Caco-2 (cell line): ENCODE data around the gene CRYBG1. TPM values are rescaled to one million over a fixed set of nuclear protein-coding genes. Genes with fewer than 3 reads are reported as not detected.
"Not testable (repeated sequence)": the region's sequence is repeated elsewhere in the genome, so short reads cannot be mapped to it uniquely, and the experiment has no call there.

ENCODE experiments used
- BruUV-seq: library from RNA; stranded (reverse); fragments of 400-500 nt; replicated peaks from 2 replicates; lab custom pipeline; 2021; lab: Mats Ljungman, UMichigan
- CTCF ChIA-PET: fragments of 300-600 bp; sonication (Branson Sonifier 250); formaldehyde crosslinking; loops from one replicate; lab custom pipeline; 2022; ENCODE audit warnings: antibody characterized with exemption; lab: Charles Lee
- POLR2A ChIA-PET: fragments of 300-600 bp; sonication (Branson Sonifier 250); formaldehyde crosslinking; loops from one replicate; lab custom pipeline; 2022; ENCODE audit warnings: antibody characterized with exemption; lab: Charles Lee
- DNase-seq, 2 experiments: peaks; one replicate each; pipeline versions ENCODE4 v3.0.0 to v3.0.0-alpha.2; 2020 to 2022
- H3K27me3 ChIP-seq: replicated peaks from 2 replicates; pipeline ENCODE4 v1.6.0; 2011; ENCODE audit warnings: low read length; ENCODE audit not compliant: control insufficient read depth, insufficient read depth
- H3K36me3 ChIP-seq: 2 replicates; pipeline ENCODE4 v1.5.1; 2011; ENCODE audit warnings: low read length; ENCODE audit not compliant: control insufficient read depth, insufficient read depth
- H3K4me1 ChIP-seq: fragments of 250-450 bp; sonication (Bioruptor Pico); 2 replicates; pipeline ENCODE4 v1.5.1; 2020; ENCODE audit warnings: mild to moderate bottlenecking
- H3K4me3 ChIP-seq: 2 replicates; pipeline ENCODE4 v1.5.1; 2011; ENCODE audit warnings: low read depth, mild to moderate bottlenecking, control low read depth, low read length
- H3K9me3 ChIP-seq: fragments of 250-450 bp; sonication (Bioruptor Pico); 2 replicates; pipeline ENCODE4 v1.5.1; 2020; ENCODE audit warnings: mild to moderate bottlenecking, moderate library complexity
- H3K27ac Mint-ChIP-seq: one replicate; pipeline ENCODE4 v1.8.0; 2022; ENCODE audit warnings: mixed read lengths; ENCODE audit not compliant: unreplicated experiment
- H3K27me3 Mint-ChIP-seq: one replicate; pipeline ENCODE4 v1.8.0; 2022; ENCODE audit warnings: mixed read lengths; ENCODE audit not compliant: insufficient read depth, unreplicated experiment
- H3K36me3 Mint-ChIP-seq: one replicate; pipeline ENCODE4 v1.8.0; 2022; ENCODE audit warnings: mild to moderate bottlenecking, mixed read lengths; ENCODE audit not compliant: insufficient read depth, unreplicated experiment
- H3K4me1 Mint-ChIP-seq: one replicate; pipeline ENCODE4 v1.8.0; 2022; ENCODE audit warnings: low read depth, mixed read lengths; ENCODE audit not compliant: unreplicated experiment
- H3K4me3 Mint-ChIP-seq: one replicate; pipeline ENCODE4 v1.8.0; 2022; ENCODE audit warnings: mild to moderate bottlenecking, moderate library complexity, mixed read lengths; ENCODE audit not compliant: unreplicated experiment
- H3K9me3 Mint-ChIP-seq: one replicate; pipeline ENCODE4 v1.8.0; 2022; ENCODE audit warnings: mixed read lengths; ENCODE audit not compliant: unreplicated experiment
- CTCF ChIP-seq, 2 experiments: fragments of 200-600 bp in 1 of 2; IDR thresholded peaks; 1 replicate in 1 of 2; 2 replicates in 1 of 2; pipeline versions ENCODE4 v1.5.1 to v1.8.0; 2011 to 2022; ENCODE audit warnings: antibody characterized with exemption in 1 of 2, control low read depth in 1 of 2, inconsistent platforms in 1 of 2, low read depth in 1 of 2, low read length in 1 of 2, mild to moderate bottlenecking in 1 of 2, moderate library complexity in 1 of 2; ENCODE audit not compliant: insufficient read depth in 1 of 2, severe bottlenecking in 1 of 2, unreplicated experiment in 1 of 2
- intact Hi-C: fragments of 100-400 bp; cut with micrococcal nuclease; formaldehyde crosslinking; loops from one replicate; pipeline ENCODE4 v1.10.0; 2022; ENCODE audit not compliant: unreplicated experiment
- total RNA-seq: library from RNA; stranded (reverse); gene quantifications from 2 replicates; pipeline ENCODE4 v1.2.3, GENCODE V29; 2022

Gene CRYBG1
- total RNA-seq, 1 experiment from 2014 or later, result 13.2 TPM

GRCh38 chr6:106397431-106397830 lies 36.9 kb downstream of the CRYBG1 start:
- H3K9me3 ChIP-seq, result no peaks in the 10 kb centered on the region
- no peaks in the 10 kb centered on the region for H3K36me3 ChIP-seq
- no peak for TF ChIP-seq CTCF (IDR thresholded peaks at IDR 0.05; ENCODE audit: insufficient read depth in 1 of 2, low read depth in 1 of 2, low read length in 1 of 2, severe bottlenecking in 1 of 2, unreplicated experiment in 1 of 2)
- no peaks in the 10 kb centered on the region for H3K4me1 ChIP-seq
- intact Hi-C loops, result no loop called here
- H3K27ac Mint-ChIP-seq, result no peak overlapping the region
- ChIA-PET CTCF (no interaction called here), POLR2A (no interaction called here)
- no peaks in the 10 kb centered on the region for H3K27me3 ChIP-seq
- peaks cover 2% of the 10 kb centered on the region for H3K27me3 Mint-ChIP-seq
- H3K4me3 Mint-ChIP-seq, result no peak overlapping the region
- no peak overlapping the region for H3K4me3 ChIP-seq
- H3K9me3 Mint-ChIP-seq, result no peaks in the 10 kb centered on the region
- peaks cover 6% of the 10 kb centered on the region for H3K36me3 Mint-ChIP-seq
- no peaks in the 10 kb centered on the region for H3K4me1 Mint-ChIP-seq
- no peak for DNase-seq
- no TSS peak for BruUV-seq

GRCh38 chr6:106398621-106399020 lies 38.1 kb downstream of the CRYBG1 start:
- H3K9me3 ChIP-seq, result no peaks in the 10 kb centered on the region
- Mint-ChIP-seq H3K27me3 (peaks cover 2% of the 10 kb centered on the region), H3K27ac (no peak overlapping the region), H3K4me3 (no peak overlapping the region), H3K9me3 (no peaks in the 10 kb centered on the region), H3K36me3 (peaks cover 4% of the 10 kb centered on the region), H3K4me1 (no peaks in the 10 kb centered on the region)
- POLR2A ChIA-PET, result no interaction called here
- intact Hi-C loops, result no loop called here
- DNase-seq, result no peak
- no peak for TF ChIP-seq CTCF (IDR thresholded peaks at IDR 0.05; ENCODE audit: insufficient read depth in 1 of 2, low read depth in 1 of 2, low read length in 1 of 2, severe bottlenecking in 1 of 2, unreplicated experiment in 1 of 2)
- H3K27me3 ChIP-seq, result no peaks in the 10 kb centered on the region
- BruUV-seq, result no TSS peak
- H3K4me3 ChIP-seq, result no peak overlapping the region
- H3K4me1 ChIP-seq, result no peaks in the 10 kb centered on the region
- CTCF ChIA-PET, result no interaction called here
- no peaks in the 10 kb centered on the region for H3K36me3 ChIP-seq

GRCh38 chr6:106405044-106405443 lies 44.5 kb downstream of the CRYBG1 start:
- DNase-seq, H3K4me3 Mint-ChIP-seq, H3K36me3 Mint-ChIP-seq, intact Hi-C loops, H3K27me3 Mint-ChIP-seq, H3K4me3 ChIP-seq, BruUV-seq, H3K4me1 Mint-ChIP-seq, H3K27ac Mint-ChIP-seq, H3K36me3 ChIP-seq, H3K4me1 ChIP-seq, POLR2A ChIA-PET, H3K27me3 ChIP-seq, H3K9me3 ChIP-seq: not testable (repeated sequence)
- CTCF ChIA-PET, result interaction anchor here (0.6 kb wide), 1 partner anchor 139 kb away, joined by 3 read pairs; no protein-coding TSS in a partner anchor
- peaks cover 26% of the 10 kb centered on the region for H3K9me3 Mint-ChIP-seq
